ENCODE data around the gene PYGL.
"Not testable (repeated sequence)": the region's sequence is repeated elsewhere in the genome, so short reads cannot be mapped to it uniquely, and the experiment has no call there.

The PYGL gene

GRCh38 chr14:50924843-50925242 is 19.4 kb downstream of the PYGL start:
- no peak for DNase-seq

- DNase-seq, result no peak
Measured at GRCh38 chr14:50924236-50924635, 20.0 kb downstream of the PYGL start.

GRCh38 chr14:50922803-50923202 is 21.5 kb downstream of the PYGL start:
- DNase-seq, result no peak

GRCh38 chr14:50920482-50921230 is 23.6 kb downstream of the PYGL start:
- no peak for DNase-seq

GRCh38 chr14:50919524-50919923 is 24.8 kb downstream of the PYGL start:
- not testable (repeated sequence) for DNase-seq

- no peak for DNase-seq
Measured at GRCh38 chr14:50917449-50917848, 26.8 kb downstream of the PYGL start.

- no peak for DNase-seq
Measured at GRCh38 chr14:50910495-50911420, 33.5 kb downstream of the PYGL start.

- DNase-seq, result no peak
Measured at GRCh38 chr14:50906326-50907065, 37.8 kb downstream of the PYGL start.

- no peak for DNase-seq
Measured at GRCh38 chr14:50904719-50905118, 39.6 kb downstream of the PYGL start.

- no peak for DNase-seq
Measured at GRCh38 chr14:50901361-50901760, 42.9 kb downstream of the PYGL start.

- DNase-seq, result no peak
Measured at GRCh38 chr14:50897658-50898175, 46.6 kb downstream of the PYGL start.

GRCh38 chr14:50897005-50897404 is 47.3 kb downstream of the PYGL start:
- not testable (repeated sequence) for DNase-seq

- not testable (repeated sequence) for DNase-seq
Measured at GRCh38 chr14:50896421-50896820, 47.9 kb downstream of the PYGL start.

GRCh38 chr14:50892255-50892654 is 52.0 kb downstream of the PYGL start:
- no peak for DNase-seq

GRCh38 chr14:50887476-50887875 is 56.8 kb downstream of the PYGL start:
- no peak for DNase-seq

GRCh38 chr14:50883827-50884197 is 60.5 kb downstream of the PYGL start:
- no peak for DNase-seq

GRCh38 chr14:50882932-50883826 is 61.1 kb downstream of the PYGL start:
- DNase-seq, result no peak

GRCh38 chr14:50875359-50876070 is 68.8 kb downstream of the PYGL start:
- no peak for DNase-seq

GRCh38 chr14:50874757-50875156 is 69.5 kb downstream of the PYGL start:
- DNase-seq, result no peak

- DNase-seq, result no peak
Measured at GRCh38 chr14:50871914-50872732, 72.2 kb downstream of the PYGL start, which contains the start of gene ABHD12B. TSS of gene ABHD12B (plus strand) at chr14:50872053. CDS start at chr14:50872175, 122 bp downstream.
